ENCODE data around the gene GSTT4. TPM values are rescaled to one million over a fixed set of nuclear protein-coding genes. Genes with fewer than 3 reads are reported as not detected.
"Not testable (repeated sequence)": the region's sequence is repeated elsewhere in the genome, so short reads cannot be mapped to it uniquely, and the experiment has no call there.

The GSTT4 gene
- total RNA-seq, 1 donor from 2014 or later: not detected

GRCh38 chr22:23951383-23951782 is 53.9 kb downstream of the GSTT4 start:
- H3K4me3 Mint-ChIP-seq; H3K4me2 ChIP-seq; H3K36me3 ChIP-seq; H3F3A ChIP-seq (ENCODE audit: low read depth); DNase-seq (ENCODE audit: low spot score); H3K4me1 ChIP-seq; H3K27me3 ChIP-seq; H2AFZ ChIP-seq (replicated peaks); H3K79me2 ChIP-seq (ENCODE audit: low read depth); H3K9me3 ChIP-seq (ENCODE audit: low read depth); H3K9me3 Mint-ChIP-seq; H3K9ac ChIP-seq; H3K27ac Mint-ChIP-seq; H3K27me3 Mint-ChIP-seq (ENCODE audit: insufficient read depth, low read depth); H3K4me3 ChIP-seq; H3K27ac ChIP-seq; H3K36me3 Mint-ChIP-seq; H4K20me1 ChIP-seq (ENCODE audit: low read depth): not testable (repeated sequence)
- peaks cover 13% of the 10 kb centered on the region for H3K4me1 Mint-ChIP-seq

- H3K9ac ChIP-seq; H3K4me1 ChIP-seq; H3K9me3 Mint-ChIP-seq; H3K36me3 ChIP-seq; H3K9me3 ChIP-seq (ENCODE audit: low read depth); DNase-seq (ENCODE audit: low spot score); H3K79me2 ChIP-seq (ENCODE audit: low read depth); H3K36me3 Mint-ChIP-seq; H3K4me3 ChIP-seq; H4K20me1 ChIP-seq (ENCODE audit: low read depth); H3K4me2 ChIP-seq; H2AFZ ChIP-seq (replicated peaks); H3K27ac Mint-ChIP-seq; H3K4me3 Mint-ChIP-seq; H3F3A ChIP-seq (ENCODE audit: low read depth); H3K4me1 Mint-ChIP-seq; H3K27me3 Mint-ChIP-seq (ENCODE audit: insufficient read depth, low read depth); H3K27ac ChIP-seq; H3K27me3 ChIP-seq: not testable (repeated sequence)
Measured at GRCh38 chr22:23949764-23950163, 55.5 kb downstream of the GSTT4 start.

Other genes with a start within 250 kb of the GSTT4 start
- gene C22orf15, start 242.5 kb downstream of the GSTT4 start, total RNA-seq (ENCODE audit: low replicate concordance): 0.56 and 3.0 TPM in 2 replicates
- gene CHCHD10, start 237.5 kb downstream of the GSTT4 start, total RNA-seq (ENCODE audit: low replicate concordance): 0.53 and 9.1 TPM in 2 replicates
- gene MMP11, start 232.6 kb downstream of the GSTT4 start, total RNA-seq (ENCODE audit: low replicate concordance): 4.1 and 13.7 TPM in 2 replicates
- 151 and 170 TPM in 2 replicates for gene SMARCB1, start 218.5 kb downstream of the GSTT4 start, total RNA-seq (ENCODE audit: low replicate concordance)
- 1.1 and 7.7 TPM in 2 replicates for gene DERL3, start 166.4 kb downstream of the GSTT4 start, total RNA-seq (ENCODE audit: low replicate concordance)
- 3.8 and 12.1 TPM in 2 replicates for gene SLC2A11, start 147.6 kb downstream of the GSTT4 start, total RNA-seq (ENCODE audit: low replicate concordance)
- 132 and 552 TPM in 2 replicates for gene MIF, start 111.1 kb downstream of the GSTT4 start, total RNA-seq (ENCODE audit: low replicate concordance)
- 0.19 TPM in 1 of 2 replicates, not detected in the other for gene GSTT2B, start 44.3 kb downstream of the GSTT4 start, total RNA-seq (ENCODE audit: low replicate concordance)
- not detected in 2 replicates for gene DDTL, start 38.6 kb downstream of the GSTT4 start, total RNA-seq (ENCODE audit: low replicate concordance)
- 34.5 and 85.3 TPM in 2 replicates for gene DDT, start 31.0 kb downstream of the GSTT4 start, total RNA-seq (ENCODE audit: low replicate concordance)
- gene GSTT2, start 25.3 kb downstream of the GSTT4 start, total RNA-seq (ENCODE audit: low replicate concordance): not detected in 2 replicates
- gene CABIN1, start 5.9 kb upstream of the GSTT4 start, total RNA-seq (ENCODE audit: low replicate concordance): 35.6 and 52.7 TPM in 2 replicates
- 0.02 and 0.25 TPM in 2 replicates for gene SUSD2, start 176.0 kb upstream of the GSTT4 start, total RNA-seq (ENCODE audit: low replicate concordance)
- not detected in 2 replicates for gene GGT5, start 239.6 kb upstream of the GSTT4 start, total RNA-seq (ENCODE audit: low replicate concordance)